PFSK-1 (cell line): ENCODE measurements around the gene MRTO4.

Experiments
- FOXP2 ChIP-seq: optimal IDR thresholded peaks from 2 replicates; pipeline ENCODE3; 2011; ENCODE audit warnings: borderline replicate concordance, control low read depth, inconsistent platforms; ENCODE audit not compliant: insufficient read depth; ENCODE audit errors: extremely low read length, extremely low read depth
- POLR2AphosphoS5 ChIP-seq: IDR thresholded peaks from 2 replicates; pipeline ENCODE4 v1.6.1; 2012; ENCODE audit warnings: low read depth, mild to moderate bottlenecking, control low read depth, low read length, moderate library complexity
- SIN3A ChIP-seq: IDR thresholded peaks from 2 replicates; pipeline ENCODE4 v1.6.1; 2012; ENCODE audit warnings: mild to moderate bottlenecking, low read length, moderate library complexity, borderline replicate concordance; ENCODE audit not compliant: insufficient read depth
- TAF1 ChIP-seq: IDR thresholded peaks from 2 replicates; pipeline ENCODE4 v1.6.1; 2012; ENCODE audit warnings: low read length, control low read depth, borderline replicate concordance; ENCODE audit not compliant: insufficient read depth
- TF ChIP-seq, protein P1 (sequence below), 2 experiments: IDR thresholded peaks; 2 replicates each; pipeline versions ENCODE4 v1.6.1 to v1.8.0; 2011 to 2012; ENCODE audit warnings: low read depth in 2 of 2, low read length in 2 of 2, control low read depth in 1 of 2, inconsistent platforms in 1 of 2, mild to moderate bottlenecking in 1 of 2, moderate library complexity in 1 of 2; ENCODE audit not compliant: insufficient read depth in 1 of 2

Gene MRTO4

DNA sequence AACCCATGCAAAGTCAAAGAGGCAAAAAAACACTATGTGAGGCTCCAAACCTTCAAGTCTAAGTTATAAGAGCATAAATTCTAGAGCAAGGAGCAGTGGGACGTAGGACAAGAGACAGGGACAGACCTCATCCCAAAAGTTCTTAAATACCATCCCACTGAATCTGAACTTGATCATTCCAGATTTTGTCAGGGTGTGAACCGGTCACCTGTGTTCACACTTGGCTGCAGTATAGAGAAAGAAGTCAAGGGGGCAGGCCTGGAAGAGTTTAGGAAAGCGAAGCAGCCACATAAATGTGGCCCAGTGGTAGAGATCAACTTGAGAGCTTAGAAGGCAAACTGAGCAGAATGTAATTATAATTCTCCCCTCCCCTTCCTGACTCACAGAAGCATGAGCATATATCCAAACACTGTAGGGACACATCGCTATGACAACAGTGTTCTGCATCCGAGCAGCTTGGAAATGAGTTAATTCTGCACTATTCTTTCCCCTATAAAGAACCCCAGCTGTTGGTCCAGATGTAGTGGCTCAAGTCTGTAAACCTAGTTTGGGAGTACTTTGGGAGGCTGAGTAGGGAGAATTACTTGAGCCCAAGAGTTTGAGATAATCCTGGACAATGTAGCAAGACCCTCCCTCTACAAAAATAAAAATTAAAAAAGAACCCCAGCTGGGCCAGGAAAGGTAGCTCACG lies 57.7 kb downstream of the MRTO4 start:
- TF ChIP-seq TAF1: no peak
- no peak for TF ChIP-seq POLR2AphosphoS5
- TF ChIP-seq, protein P1, sequence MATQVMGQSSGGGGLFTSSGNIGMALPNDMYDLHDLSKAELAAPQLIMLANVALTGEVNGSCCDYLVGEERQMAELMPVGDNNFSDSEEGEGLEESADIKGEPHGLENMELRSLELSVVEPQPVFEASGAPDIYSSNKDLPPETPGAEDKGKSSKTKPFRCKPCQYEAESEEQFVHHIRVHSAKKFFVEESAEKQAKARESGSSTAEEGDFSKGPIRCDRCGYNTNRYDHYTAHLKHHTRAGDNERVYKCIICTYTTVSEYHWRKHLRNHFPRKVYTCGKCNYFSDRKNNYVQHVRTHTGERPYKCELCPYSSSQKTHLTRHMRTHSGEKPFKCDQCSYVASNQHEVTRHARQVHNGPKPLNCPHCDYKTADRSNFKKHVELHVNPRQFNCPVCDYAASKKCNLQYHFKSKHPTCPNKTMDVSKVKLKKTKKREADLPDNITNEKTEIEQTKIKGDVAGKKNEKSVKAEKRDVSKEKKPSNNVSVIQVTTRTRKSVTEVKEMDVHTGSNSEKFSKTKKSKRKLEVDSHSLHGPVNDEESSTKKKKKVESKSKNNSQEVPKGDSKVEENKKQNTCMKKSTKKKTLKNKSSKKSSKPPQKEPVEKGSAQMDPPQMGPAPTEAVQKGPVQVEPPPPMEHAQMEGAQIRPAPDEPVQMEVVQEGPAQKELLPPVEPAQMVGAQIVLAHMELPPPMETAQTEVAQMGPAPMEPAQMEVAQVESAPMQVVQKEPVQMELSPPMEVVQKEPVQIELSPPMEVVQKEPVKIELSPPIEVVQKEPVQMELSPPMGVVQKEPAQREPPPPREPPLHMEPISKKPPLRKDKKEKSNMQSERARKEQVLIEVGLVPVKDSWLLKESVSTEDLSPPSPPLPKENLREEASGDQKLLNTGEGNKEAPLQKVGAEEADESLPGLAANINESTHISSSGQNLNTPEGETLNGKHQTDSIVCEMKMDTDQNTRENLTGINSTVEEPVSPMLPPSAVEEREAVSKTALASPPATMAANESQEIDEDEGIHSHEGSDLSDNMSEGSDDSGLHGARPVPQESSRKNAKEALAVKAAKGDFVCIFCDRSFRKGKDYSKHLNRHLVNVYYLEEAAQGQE (IDR thresholded peaks at IDR 0.05; ENCODE audit: insufficient read depth in 1 of 2, low read depth in 2 of 2, low read length in 2 of 2): no peak
- no peak for TF ChIP-seq SIN3A
- no peak for TF ChIP-seq FOXP2
